ENCODE data around the gene ANTXRL. TPM values are rescaled to one million over a fixed set of nuclear protein-coding genes. Genes with fewer than 3 reads are reported as not detected.

The ANTXRL gene
- total RNA-seq, 1 donor from 2014 or later: not detected

DNA sequence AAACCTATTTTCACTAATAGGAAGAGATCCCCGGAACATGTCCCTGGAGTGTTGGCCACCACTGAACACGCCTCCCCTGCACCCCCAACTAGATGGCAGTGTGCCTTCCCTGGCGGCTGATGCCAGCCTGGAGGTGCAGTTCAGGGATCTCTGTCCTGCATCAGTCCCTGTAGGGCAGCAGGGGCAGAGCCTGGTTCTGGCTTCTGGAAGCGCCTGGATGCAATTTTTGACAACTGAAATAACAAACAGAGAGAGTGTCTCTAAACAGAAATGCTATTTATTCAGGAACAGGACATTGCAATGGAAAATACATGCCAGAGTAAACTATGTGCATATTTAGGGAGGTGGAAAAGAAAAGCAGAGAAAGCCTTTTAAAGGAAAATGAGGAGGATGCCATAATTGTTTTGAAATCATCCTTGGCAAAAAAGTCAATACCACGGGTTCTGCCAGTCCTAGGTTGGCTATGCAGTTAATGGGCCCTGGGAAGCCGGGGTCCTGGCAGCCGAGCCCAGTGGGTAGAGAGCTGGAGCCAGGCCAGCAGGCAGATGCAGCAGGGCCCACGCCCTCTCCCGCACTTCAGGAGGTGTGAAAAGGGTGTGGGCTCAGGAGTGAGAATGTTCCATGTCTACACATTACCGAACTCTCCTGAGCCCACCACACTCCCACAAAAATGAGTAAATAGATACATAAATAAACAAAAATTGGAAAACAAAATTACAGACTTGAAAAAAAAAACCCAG lies 18.5 kb downstream of the ANTXRL start:
- no peak overlapping the region for H3K27ac Mint-ChIP-seq
- TF ChIP-seq, protein P1, sequence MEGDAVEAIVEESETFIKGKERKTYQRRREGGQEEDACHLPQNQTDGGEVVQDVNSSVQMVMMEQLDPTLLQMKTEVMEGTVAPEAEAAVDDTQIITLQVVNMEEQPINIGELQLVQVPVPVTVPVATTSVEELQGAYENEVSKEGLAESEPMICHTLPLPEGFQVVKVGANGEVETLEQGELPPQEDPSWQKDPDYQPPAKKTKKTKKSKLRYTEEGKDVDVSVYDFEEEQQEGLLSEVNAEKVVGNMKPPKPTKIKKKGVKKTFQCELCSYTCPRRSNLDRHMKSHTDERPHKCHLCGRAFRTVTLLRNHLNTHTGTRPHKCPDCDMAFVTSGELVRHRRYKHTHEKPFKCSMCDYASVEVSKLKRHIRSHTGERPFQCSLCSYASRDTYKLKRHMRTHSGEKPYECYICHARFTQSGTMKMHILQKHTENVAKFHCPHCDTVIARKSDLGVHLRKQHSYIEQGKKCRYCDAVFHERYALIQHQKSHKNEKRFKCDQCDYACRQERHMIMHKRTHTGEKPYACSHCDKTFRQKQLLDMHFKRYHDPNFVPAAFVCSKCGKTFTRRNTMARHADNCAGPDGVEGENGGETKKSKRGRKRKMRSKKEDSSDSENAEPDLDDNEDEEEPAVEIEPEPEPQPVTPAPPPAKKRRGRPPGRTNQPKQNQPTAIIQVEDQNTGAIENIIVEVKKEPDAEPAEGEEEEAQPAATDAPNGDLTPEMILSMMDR (IDR thresholded peaks at IDR 0.05): no peak
- DNase-seq: no peak

DNA sequence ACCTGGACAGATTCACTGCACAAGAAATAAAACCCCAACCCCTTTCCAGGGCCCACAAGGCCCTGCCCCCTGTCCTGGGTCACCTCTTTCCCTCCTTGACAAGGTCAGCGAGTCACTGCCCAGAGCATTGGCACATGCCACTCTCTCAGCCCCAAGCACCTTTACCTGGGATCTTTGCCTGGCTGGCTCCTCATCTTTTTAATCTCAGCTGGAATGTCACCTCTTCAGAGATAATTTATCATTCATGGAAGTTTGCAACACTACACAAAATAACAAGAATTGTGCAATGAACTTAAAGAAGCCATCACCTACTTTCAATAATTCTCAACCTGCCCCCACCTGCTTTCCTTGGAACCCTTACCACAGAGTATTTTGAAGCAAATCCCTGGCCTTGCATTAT lies 19.2 kb downstream of the ANTXRL start:
- DNase-seq (no peak), ATAC-seq (ENCODE audit: low read depth) (no peak)
- H3K4me3 Mint-ChIP-seq: no peak overlapping the region
- H3K36me3 Mint-ChIP-seq (ENCODE audit: low read depth): no peaks in the 10 kb centered on the region
- TF ChIP-seq, protein P1 (IDR thresholded peaks at IDR 0.05): no peak
- CTCF ChIA-PET: no interaction called here
- H3K4me1 Mint-ChIP-seq: no peaks in the 10 kb centered on the region
- no peak overlapping the region for H3K27ac Mint-ChIP-seq
- POLR2A ChIA-PET: no interaction called here
- intact Hi-C loops (cut with micrococcal nuclease): no loop called here
- no peaks in the 10 kb centered on the region for H3K9me3 Mint-ChIP-seq
- no peaks in the 10 kb centered on the region for H3K27me3 Mint-ChIP-seq

More for the DNA sequence above, 18.5 kb downstream of the ANTXRL start:
- Mint-ChIP-seq H3K9me3 (no peaks in the 10 kb centered on the region), H3K4me1 (peaks cover 3% of the 10 kb centered on the region), H3K4me3 (no peak overlapping the region), H3K27me3 (no peaks in the 10 kb centered on the region), H3K36me3 (ENCODE audit: low read depth) (no peaks in the 10 kb centered on the region)
- ATAC-seq (ENCODE audit: low read depth): no peak
- ChIA-PET CTCF (no interaction called here), POLR2A (no interaction called here)
- intact Hi-C loops (cut with micrococcal nuclease): no loop called here

DNA sequence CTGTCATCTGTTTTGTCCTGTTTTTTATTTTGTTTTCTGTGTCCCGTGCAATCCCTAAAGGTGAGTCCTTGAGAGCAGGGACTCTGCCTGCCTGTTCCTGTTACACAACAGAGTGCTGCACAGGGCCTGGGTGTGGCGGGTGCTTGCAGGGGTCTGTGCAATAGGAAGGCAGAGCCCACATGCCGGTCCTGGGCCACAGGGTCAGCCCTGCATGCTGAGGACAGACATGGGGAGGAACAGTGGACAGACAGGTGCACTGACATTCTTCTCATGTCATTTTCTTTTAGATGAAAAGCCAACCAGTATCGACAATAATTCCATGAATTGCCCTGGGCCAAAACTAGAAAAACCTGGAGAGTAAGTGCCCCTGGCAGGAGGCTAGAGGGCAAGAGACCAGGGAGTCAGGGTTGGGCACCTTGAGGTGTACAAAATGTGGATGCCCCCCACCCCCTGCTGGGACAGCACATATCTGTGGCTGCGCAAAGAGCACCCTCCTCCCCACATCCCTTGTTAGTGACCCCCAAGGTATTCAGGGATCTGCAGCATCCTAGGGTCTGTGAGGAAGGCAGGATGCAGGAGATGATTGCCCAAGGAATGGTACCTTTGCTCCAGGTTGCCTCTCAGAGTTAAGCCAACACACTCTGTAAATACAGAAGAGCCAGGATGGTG lies 19.9 kb downstream of the ANTXRL start:
- H3K4me3 Mint-ChIP-seq: no peak overlapping the region
- intact Hi-C loops (cut with micrococcal nuclease): no loop called here
- no peak overlapping the region for H3K27ac Mint-ChIP-seq
- no peaks in the 10 kb centered on the region for H3K9me3 Mint-ChIP-seq
- TF ChIP-seq, protein P1 (IDR thresholded peaks at IDR 0.05): no peak
- ChIA-PET POLR2A (no interaction called here), CTCF (no interaction called here)
- H3K27me3 Mint-ChIP-seq: no peaks in the 10 kb centered on the region
- no peaks in the 10 kb centered on the region for H3K4me1 Mint-ChIP-seq
- no peak for ATAC-seq (ENCODE audit: low read depth)
- no peaks in the 10 kb centered on the region for H3K36me3 Mint-ChIP-seq (ENCODE audit: low read depth)
- no peak for DNase-seq

DNA sequence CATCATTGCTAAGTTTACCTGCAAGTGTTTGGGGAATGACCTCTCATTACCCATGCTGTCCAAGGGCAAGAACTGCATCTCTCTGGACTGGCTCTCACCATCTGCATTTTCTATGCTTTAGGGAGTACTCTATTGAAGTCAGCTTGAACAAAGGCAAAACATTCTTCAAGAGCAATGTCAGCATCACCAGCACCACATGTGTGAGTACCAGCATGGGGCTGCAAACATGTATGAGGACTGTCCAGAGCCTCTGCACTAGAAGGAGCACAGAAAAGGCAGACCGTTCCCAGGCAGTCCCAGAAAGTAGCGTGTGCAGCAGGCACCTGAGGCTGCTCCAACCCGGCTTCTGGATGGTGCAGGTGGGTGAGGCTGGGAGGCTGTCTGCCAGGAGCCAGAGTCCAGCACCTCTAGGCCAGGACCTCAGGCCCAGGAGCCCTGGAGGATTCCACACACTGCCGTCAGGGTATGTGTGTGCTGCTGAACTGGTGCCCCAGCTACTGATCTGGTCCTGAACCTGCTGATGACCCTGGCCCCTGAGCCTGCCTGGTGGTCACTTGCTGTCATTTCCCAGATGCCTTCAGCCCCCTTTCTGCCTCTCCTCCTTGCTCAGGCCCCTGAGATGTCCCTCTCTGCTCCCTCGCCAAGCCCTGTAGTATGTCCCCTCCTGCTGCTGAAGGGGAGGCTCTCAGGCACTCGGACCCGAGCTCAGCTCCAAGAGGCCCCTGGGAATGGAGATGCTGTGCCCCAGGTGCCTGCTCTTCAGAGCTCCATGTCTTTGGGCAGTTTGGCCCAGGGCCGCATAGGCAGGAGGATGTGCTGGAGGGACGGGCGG lies 20.7 kb downstream of the ANTXRL start:
- intact Hi-C loops (cut with micrococcal nuclease): no loop called here
- no peaks in the 10 kb centered on the region for H3K4me1 Mint-ChIP-seq
- H3K27me3 Mint-ChIP-seq: no peaks in the 10 kb centered on the region
- ChIA-PET CTCF (no interaction called here), POLR2A (no interaction called here)
- no peaks in the 10 kb centered on the region for H3K9me3 Mint-ChIP-seq
- ATAC-seq (ENCODE audit: low read depth) (no peak), DNase-seq (no peak)
- H3K36me3 Mint-ChIP-seq (ENCODE audit: low read depth): no peaks in the 10 kb centered on the region
- H3K4me3 Mint-ChIP-seq: no peak overlapping the region
- H3K27ac Mint-ChIP-seq: no peak overlapping the region
- TF ChIP-seq, protein P1 (IDR thresholded peaks at IDR 0.05): no peak

DNA sequence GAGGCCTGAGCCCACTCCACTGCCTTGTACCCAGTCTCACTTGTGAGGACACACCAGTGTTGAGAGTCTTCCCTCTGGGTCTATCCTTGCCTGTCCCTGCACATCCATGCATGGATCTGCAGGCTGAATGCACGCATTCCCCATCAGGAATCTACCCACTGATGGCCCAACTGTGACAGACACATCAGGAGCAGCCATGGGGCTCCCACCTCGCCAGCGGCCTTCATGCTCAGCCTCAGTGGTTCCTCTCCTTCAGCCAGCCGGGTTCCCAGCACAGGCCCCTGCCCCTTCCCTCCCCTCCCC lies 21.3 kb downstream of the ANTXRL start:
- TF ChIP-seq, protein P1 (IDR thresholded peaks at IDR 0.05): no peak
- H3K27me3 Mint-ChIP-seq: no peaks in the 10 kb centered on the region
- no peak overlapping the region for H3K27ac Mint-ChIP-seq
- ATAC-seq (ENCODE audit: low read depth): no peak
- ChIA-PET POLR2A (no interaction called here), CTCF (no interaction called here)
- no peaks in the 10 kb centered on the region for H3K9me3 Mint-ChIP-seq
- no peak overlapping the region for H3K4me3 Mint-ChIP-seq
- intact Hi-C loops (cut with micrococcal nuclease): no loop called here
- no peaks in the 10 kb centered on the region for H3K4me1 Mint-ChIP-seq
- no peak for DNase-seq
- H3K36me3 Mint-ChIP-seq (ENCODE audit: low read depth): no peaks in the 10 kb centered on the region
